ENCODE results near the gene MAGEB5.

DNA sequence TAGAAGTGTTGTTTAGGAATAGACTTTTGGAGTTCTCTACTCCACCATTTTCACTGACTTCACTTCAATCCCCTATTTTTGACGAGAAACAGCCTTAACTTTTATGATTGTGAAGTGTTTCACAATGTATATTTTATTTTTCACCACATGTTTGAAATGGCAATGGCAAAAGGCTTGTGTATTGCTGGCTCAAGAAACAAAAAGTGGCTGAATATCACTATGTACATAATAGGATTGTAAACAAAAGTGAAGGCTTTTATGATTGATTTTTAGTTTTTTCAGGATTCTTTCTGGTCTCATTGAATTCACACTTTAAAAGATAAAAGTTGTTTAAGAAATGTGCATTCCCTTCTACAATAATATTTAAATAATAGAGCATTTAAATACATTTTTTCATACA lies 18.2 kb downstream of the MAGEB5 start:
- TF ChIP-seq POLR2A (IDR thresholded peaks at IDR 0.05; ENCODE audit: low read depth, low read length) (no peak), POLR2AphosphoS5 (IDR thresholded peaks at IDR 0.05; ENCODE audit: low read depth, low read length) (no peak)

Measured in GM12892 (cell line).